Ovary (tissue), 3 donors: ENCODE measurements around the gene DNAH9.

ENCODE experiments used
- CTCF ChIP-seq, 3 donors: fragments of 450-650 bp in 2 of 3; fragments of 200-600 bp in 1 of 3; IDR thresholded peaks; one replicate each; pipeline versions ENCODE4 v1.5.1 to v1.8.0; 2016 to 2022; ENCODE audit warnings: antibody characterized with exemption in 3 of 3, mild to moderate bottlenecking in 1 of 3
- EP300 ChIP-seq: sonication (generic); formaldehyde crosslinking; IDR thresholded peaks from one replicate; pipeline ENCODE4 v1.6.1; 2017; ENCODE audit warnings: antibody characterized with exemption
- POLR2A ChIP-seq: fragments of 450-650 bp; IDR thresholded peaks from one replicate; pipeline ENCODE4 v1.6.1; 2017; ENCODE audit warnings: antibody characterized with exemption, mild to moderate bottlenecking, moderate library complexity
- donor health status: DM: no; HTN: no; CAD: no.

- no peak for TF ChIP-seq POLR2A
- no peak for TF ChIP-seq CTCF (IDR thresholded peaks at IDR 0.05)
- no peak for TF ChIP-seq EP300
These were observed 356.7 kb downstream of the DNAH9 start for GRCh38 chr17:11954936-11955335.
